HEK293T (cell line): ENCODE data around the gene SAMD14.

Experiments used
- FOXM1 ChIP-seq: fragments of 450-650 bp; IDR thresholded peaks from 2 replicates; pipeline ENCODE4 v1.6.1; 2017; ENCODE audit warnings: mild to moderate bottlenecking, borderline replicate concordance
- LEF1 ChIP-seq: fragments of 450-650 bp; IDR thresholded peaks from 2 replicates; pipeline ENCODE4 v1.6.1; 2017; ENCODE audit warnings: mild to moderate bottlenecking, borderline replicate concordance
- NFRKB ChIP-seq: fragments of 450-650 bp; IDR thresholded peaks from 2 replicates; pipeline ENCODE4 v1.6.1; 2016; ENCODE audit warnings: mild to moderate bottlenecking, moderate library complexity

- TF ChIP-seq LEF1 (no peak), NFRKB (no peak), FOXM1 (no peak)
Measured at GRCh38 chr17:50120475-50121253, 9.3 kb downstream of the SAMD14 start.
